Fibroblast of lung (primary cell): ENCODE measurements around the gene MAGEC3. TPM values are rescaled to one million over a fixed set of nuclear protein-coding genes. Genes with fewer than 3 reads are reported as not detected.
A peak's percentile ranks its signal among the peaks of the same experiment; 100 is the strongest.

Experiments
- DNase-seq, 2 donors: peaks; one replicate each; pipeline versions ENCODE4 v3.0.0 to v3.0.0-alpha.2; 2010; ENCODE audit warnings: low read depth in 2 of 2
- H2AFZ ChIP-seq: 2 replicates; pipeline ENCODE4 v1.5.1; 2012; ENCODE audit warnings: low read length, control low read depth, inconsistent platforms
- H3K27ac ChIP-seq: 2 replicates; pipeline ENCODE4 v1.5.1; 2011; ENCODE audit warnings: low read length, control low read depth; ENCODE audit not compliant: insufficient read depth
- H3K27me3 ChIP-seq: 2 replicates; pipeline ENCODE4 v1.5.1; 2011; ENCODE audit warnings: mild to moderate bottlenecking, low read length; ENCODE audit not compliant: control insufficient read depth, insufficient read depth
- H3K36me3 ChIP-seq: 2 replicates; pipeline ENCODE4 v1.5.1; 2011; ENCODE audit warnings: low read length; ENCODE audit not compliant: control insufficient read depth, insufficient read depth
- H3K4me1 ChIP-seq: 2 replicates; pipeline ENCODE4 v1.5.1; 2011; ENCODE audit warnings: low read length; ENCODE audit not compliant: control insufficient read depth, insufficient read depth; ENCODE audit errors: extremely low read depth
- H3K4me2 ChIP-seq: 2 replicates; pipeline ENCODE4 v1.5.1; 2011; ENCODE audit warnings: low read length, control low read depth; ENCODE audit not compliant: insufficient read depth; ENCODE audit errors: extremely low read depth
- H3K4me3 ChIP-seq, 4 experiments: fragments of 200-600 bp in 1 of 4; sonication (generic) in 1 of 4; replicated peaks in 1 of 4; 2 replicates each; pipeline ENCODE4 v1.5.1; 2011 to 2016; ENCODE audit warnings: low read length in 4 of 4, low read depth in 3 of 4, mild to moderate bottlenecking in 3 of 4, control low read depth in 2 of 4, inconsistent platforms in 1 of 4, mixed read lengths in 1 of 4; ENCODE audit not compliant: insufficient read depth in 1 of 4; ENCODE audit errors: control extremely low read depth in 1 of 4
- H3K79me2 ChIP-seq: 2 replicates; pipeline ENCODE4 v1.5.1; 2012; ENCODE audit warnings: mild to moderate bottlenecking, low read length, inconsistent platforms; ENCODE audit not compliant: control insufficient read depth, insufficient read depth
- H3K9ac ChIP-seq: 2 replicates; pipeline ENCODE4 v1.5.1; 2011; ENCODE audit warnings: mild to moderate bottlenecking, low read length, control low read depth; ENCODE audit not compliant: insufficient read depth
- H3K9me3 ChIP-seq: 2 replicates; pipeline ENCODE4 v1.5.1; 2012; ENCODE audit warnings: low read depth, low read length; ENCODE audit not compliant: control insufficient read depth, insufficient read depth
- H4K20me1 ChIP-seq: 2 replicates; pipeline ENCODE4 v1.5.1; 2011; ENCODE audit warnings: low read length; ENCODE audit not compliant: control insufficient read depth, insufficient read depth; ENCODE audit errors: extremely low read depth
- EZH2 ChIP-seq: IDR thresholded peaks from 2 replicates; pipeline ENCODE4 v1.5.1; 2012; ENCODE audit warnings: low read length, control low read depth, mild to moderate bottlenecking; ENCODE audit errors: missing control alignments
- polyA plus RNA-seq, 2 donors: library from polyadenylated mRNA; depleted of rRNA in 1 of 2; stranded (reverse) in 1 of 2; unstranded in 1 of 2; fragments of >200 nt; gene quantifications; 2 replicates each; pipeline ENCODE4 v1.2.1, GENCODE V29; 2011 to 2012; ENCODE audit warnings: missing spikeins in 1 of 2
- total RNA-seq: library from RNA; depleted of rRNA; stranded (reverse); fragments of >200 nt; gene quantifications from 2 replicates; pipeline ENCODE4 v1.2.1, GENCODE V29; 2014
- TF ChIP-seq, protein P1 (sequence below), 2 donors: IDR thresholded peaks in 1 of 2; conservative IDR thresholded peaks in 1 of 2; 1 replicate in 1 of 2; 2 replicates in 1 of 2; pipeline ENCODE4 v1.5.1; 2011 to 2012; ENCODE audit warnings: low read length in 2 of 2, control low read depth in 1 of 2, inconsistent platforms in 1 of 2, low read depth in 1 of 2, mild to moderate bottlenecking in 1 of 2

The MAGEC3 gene
- total and polyA plus RNA-seq, 2 donors (not counting 1 experiment from before 2014, with no cell fraction given) = not detected

DNA sequence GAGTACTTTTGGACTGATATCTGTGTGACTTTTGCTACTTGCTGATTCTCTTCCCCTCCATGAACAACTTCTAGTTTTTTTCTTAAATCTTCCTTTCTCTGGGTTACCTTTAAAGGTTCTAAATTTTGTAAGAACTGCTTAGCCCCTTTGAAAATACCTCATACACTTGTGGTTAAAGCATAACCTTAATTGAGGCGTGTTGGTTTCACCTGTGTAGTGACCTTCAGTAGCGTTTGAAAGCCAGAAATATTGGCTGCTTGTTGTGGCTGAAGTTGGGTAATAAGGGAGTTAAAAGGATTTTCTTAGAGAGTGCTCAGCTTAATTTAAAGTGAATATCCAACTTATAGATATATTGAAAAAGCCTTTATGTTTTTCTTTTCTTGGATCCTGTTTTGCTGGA, 97.5 kb downstream of the MAGEC3 start:
- no peak for DNase-seq
- H3K36me3 ChIP-seq = no peaks in the 10 kb centered on the region
- H3K27me3 ChIP-seq = no peaks in the 10 kb centered on the region
- H3K79me2 ChIP-seq = no peaks in the 10 kb centered on the region
- no peak for TF ChIP-seq EZH2
- TF ChIP-seq, protein P1, sequence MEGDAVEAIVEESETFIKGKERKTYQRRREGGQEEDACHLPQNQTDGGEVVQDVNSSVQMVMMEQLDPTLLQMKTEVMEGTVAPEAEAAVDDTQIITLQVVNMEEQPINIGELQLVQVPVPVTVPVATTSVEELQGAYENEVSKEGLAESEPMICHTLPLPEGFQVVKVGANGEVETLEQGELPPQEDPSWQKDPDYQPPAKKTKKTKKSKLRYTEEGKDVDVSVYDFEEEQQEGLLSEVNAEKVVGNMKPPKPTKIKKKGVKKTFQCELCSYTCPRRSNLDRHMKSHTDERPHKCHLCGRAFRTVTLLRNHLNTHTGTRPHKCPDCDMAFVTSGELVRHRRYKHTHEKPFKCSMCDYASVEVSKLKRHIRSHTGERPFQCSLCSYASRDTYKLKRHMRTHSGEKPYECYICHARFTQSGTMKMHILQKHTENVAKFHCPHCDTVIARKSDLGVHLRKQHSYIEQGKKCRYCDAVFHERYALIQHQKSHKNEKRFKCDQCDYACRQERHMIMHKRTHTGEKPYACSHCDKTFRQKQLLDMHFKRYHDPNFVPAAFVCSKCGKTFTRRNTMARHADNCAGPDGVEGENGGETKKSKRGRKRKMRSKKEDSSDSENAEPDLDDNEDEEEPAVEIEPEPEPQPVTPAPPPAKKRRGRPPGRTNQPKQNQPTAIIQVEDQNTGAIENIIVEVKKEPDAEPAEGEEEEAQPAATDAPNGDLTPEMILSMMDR (conservative IDR thresholded peaks at IDR 0.05 in 1 of 2, IDR thresholded peaks at IDR 0.05 in 1 of 2; ENCODE audit: low read depth in 1 of 2, low read length in 2 of 2) = no peak
- no peaks in the 10 kb centered on the region for H3K4me1 ChIP-seq
- no peak overlapping the region for H3K4me3 ChIP-seq
- no peak overlapping the region for H3K4me2 ChIP-seq
- no peaks in the 10 kb centered on the region for H4K20me1 ChIP-seq
- no peak overlapping the region for H3K27ac ChIP-seq
- no peaks in the 10 kb centered on the region for H3K9me3 ChIP-seq
- no peak overlapping the region for H2AFZ ChIP-seq
- no peak overlapping the region for H3K9ac ChIP-seq

DNA sequence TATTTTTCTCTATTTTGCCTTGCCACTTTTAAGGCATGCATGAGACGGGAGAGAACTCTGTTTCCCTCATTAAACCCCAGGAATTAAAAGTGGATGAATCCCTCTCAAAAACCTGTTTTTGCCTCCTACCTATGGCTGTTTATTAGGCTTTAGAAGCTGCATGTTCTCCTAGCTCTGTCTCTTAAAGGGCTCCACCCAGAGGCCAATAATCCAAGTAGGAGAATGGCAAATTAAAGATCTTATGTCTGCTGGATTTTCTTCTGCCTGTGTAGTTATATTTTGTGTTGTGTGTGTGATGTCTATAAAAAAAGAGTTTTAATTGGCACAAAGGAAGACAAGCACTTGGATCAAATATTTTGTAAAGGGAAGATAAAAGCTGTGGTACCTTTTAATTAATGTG, 98.0 kb downstream of the MAGEC3 start:
- Histone ChIP-seq H3K79me2 (no peaks in the 10 kb centered on the region), H3K9ac (no peak overlapping the region), H4K20me1 (no peaks in the 10 kb centered on the region), H3K9me3 (no peaks in the 10 kb centered on the region), H3K4me3 (no peak overlapping the region), H3K27me3 (no peaks in the 10 kb centered on the region), H3K4me2 (no peak overlapping the region), H3K4me1 (no peaks in the 10 kb centered on the region), H3K27ac (no peak overlapping the region), H2AFZ (no peak overlapping the region), H3K36me3 (no peaks in the 10 kb centered on the region)
- TF ChIP-seq EZH2 = no peak
- TF ChIP-seq, protein P1 (conservative IDR thresholded peaks at IDR 0.05 in 1 of 2, IDR thresholded peaks at IDR 0.05 in 1 of 2; ENCODE audit: low read depth in 1 of 2, low read length in 2 of 2) = peak in 1 of 2 donors; percentile 40
- DNase-seq = peak in 1 of 2 donors; percentile 25

DNA sequence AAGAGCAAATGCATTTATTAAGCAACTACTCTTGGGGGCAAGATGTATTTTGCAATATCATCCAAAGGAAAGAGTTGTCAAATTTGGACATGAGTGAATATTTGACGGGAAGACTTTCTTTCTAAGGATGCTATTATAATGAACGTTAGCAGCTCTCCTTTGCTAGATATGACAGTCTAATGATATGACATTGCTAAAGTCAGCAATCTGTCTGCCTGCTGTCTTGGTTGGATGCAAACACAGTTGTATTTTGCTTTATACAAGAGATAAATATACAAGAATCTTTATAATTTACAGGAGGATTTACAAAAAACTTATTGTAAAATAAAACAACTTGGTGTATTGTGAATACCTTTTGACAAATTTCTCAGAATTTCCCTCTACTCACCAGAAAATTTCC, 103.1 kb downstream of the MAGEC3 start:
- no peak overlapping the region for H3K4me2 ChIP-seq
- H3K9me3 ChIP-seq = no peaks in the 10 kb centered on the region
- no peaks in the 10 kb centered on the region for H3K4me1 ChIP-seq
- no peak for TF ChIP-seq EZH2
- TF ChIP-seq, protein P1 (conservative IDR thresholded peaks at IDR 0.05 in 1 of 2, IDR thresholded peaks at IDR 0.05 in 1 of 2; ENCODE audit: low read depth in 1 of 2, low read length in 2 of 2) = no peak
- no peak overlapping the region for H2AFZ ChIP-seq
- no peaks in the 10 kb centered on the region for H3K79me2 ChIP-seq
- no peaks in the 10 kb centered on the region for H3K27me3 ChIP-seq
- H3K9ac ChIP-seq = no peak overlapping the region
- no peak overlapping the region for H3K27ac ChIP-seq
- H3K4me3 ChIP-seq = no peak overlapping the region
- H4K20me1 ChIP-seq = no peaks in the 10 kb centered on the region
- DNase-seq = no peak
- no peaks in the 10 kb centered on the region for H3K36me3 ChIP-seq
